GM12878 (cell line): ENCODE measurements around the gene TMEM132D. TPM values are rescaled to one million over a fixed set of nuclear protein-coding genes. Genes with fewer than 3 reads are reported as not detected.

Source experiments
- ATAC-seq: fragments of 200-7000 bp; cut with Tn5 transposase; 3 replicates; pipeline ENCODE4 v1.9.1; 2020; ENCODE audit warnings: mild to moderate bottlenecking, moderate library complexity
- BruUV-seq: library from RNA; stranded (reverse); fragments of 400-500 nt; replicated peaks from 2 replicates; lab custom pipeline; 2021; lab: Mats Ljungman, UMichigan
- CTCF ChIA-PET: fragments of 300-600 bp; sonication (Branson Sonifier 250); formaldehyde crosslinking; extraction: SDS; loops from one replicate; lab custom pipeline; 2021; ENCODE audit warnings: inconsistent platforms; lab: Yijun Ruan, JAX
- POLR2A ChIA-PET: fragments of 350-600 bp; formaldehyde crosslinking; extraction: SDS; loops from one replicate; lab custom pipeline; 2021; ENCODE audit warnings: inconsistent platforms; lab: Charles Lee
- RAD21 ChIA-PET: fragments of 300-600 bp; sonication (Branson Sonifier 250); formaldehyde crosslinking; loops from one replicate; lab custom pipeline; 2023; ENCODE audit warnings: antibody characterized with exemption; ENCODE audit not compliant: unreplicated experiment; lab: Charles Lee
- SMC1A ChIA-PET: fragments of 300-600 bp; sonication (Branson Sonifier 250); formaldehyde crosslinking; loops from one replicate; lab custom pipeline; 2023; ENCODE audit not compliant: unreplicated experiment, uncharacterized antibody; lab: Charles Lee
- DNase-seq: peaks from one replicate; pipeline ENCODE4 v3.0.0-alpha.2; 2011; ENCODE audit warnings: low read depth, low spot score
- FAIRE-seq: peaks from 3 replicates; lab custom pipeline; 2011; peaks lifted over from hg19 to GRCh38; lab: Jason Lieb, UNC
- H2AFZ ChIP-seq: 2 replicates; pipeline ENCODE4 v1.6.0; 2011; ENCODE audit warnings: low read depth, low read length, control low read depth; ENCODE audit not compliant: control insufficient read depth
- H3K27ac ChIP-seq: 2 replicates; pipeline ENCODE4 v1.5.1; 2011; ENCODE audit warnings: control low read depth; ENCODE audit not compliant: control insufficient read depth, insufficient read depth
- H3K27me3 ChIP-seq, 2 experiments: replicated peaks in 1 of 2; 2 replicates each; pipeline versions ENCODE4 v1.6.0 to v1.6.1; 2011; ENCODE audit warnings: low read length in 1 of 2; ENCODE audit not compliant: control insufficient read depth in 2 of 2, insufficient read depth in 2 of 2
- H3K36me3 ChIP-seq, 2 experiments: 2 replicates each; pipeline ENCODE4 v1.5.1; 2011; ENCODE audit warnings: low read length in 1 of 2; ENCODE audit not compliant: control insufficient read depth in 2 of 2, insufficient read depth in 2 of 2
- H3K4me1 ChIP-seq: 2 replicates; pipeline ENCODE4 v1.6.1; 2011; ENCODE audit warnings: mild to moderate bottlenecking, low read length, moderate library complexity, mixed read lengths; ENCODE audit not compliant: control insufficient read depth, insufficient read depth
- H3K4me2 ChIP-seq: 2 replicates; pipeline ENCODE4 v1.6.0; 2011; ENCODE audit warnings: control low read depth; ENCODE audit not compliant: control insufficient read depth, insufficient read depth
- H3K4me3 ChIP-seq: fragments of 200-600 bp; sonication (generic); 2 replicates; pipeline ENCODE4 v1.5.1; 2016
- H3K79me2 ChIP-seq: 2 replicates; pipeline ENCODE4 v1.6.0; 2011; ENCODE audit warnings: low read length; ENCODE audit not compliant: control insufficient read depth, insufficient read depth
- H3K9ac ChIP-seq: 2 replicates; pipeline ENCODE4 v1.8.0; 2011; ENCODE audit warnings: low read length, control low read depth, mixed read lengths; ENCODE audit not compliant: control insufficient read depth, insufficient read depth
- H3K9me3 ChIP-seq: replicated peaks from 3 replicates; pipeline ENCODE4 v1.5.1; 2011; ENCODE audit warnings: mild to moderate bottlenecking, low read length; ENCODE audit not compliant: control insufficient read depth, insufficient read depth
- H4K20me1 ChIP-seq: 2 replicates; pipeline ENCODE4 v1.6.0; 2011; ENCODE audit not compliant: control insufficient read depth, insufficient read depth
- BRCA1 ChIP-seq: IDR thresholded peaks from 2 replicates; pipeline ENCODE4 v1.6.1; 2011; ENCODE audit warnings: low read depth, low read length, improper control_type of control experiment
- CBX3 ChIP-seq: fragments of 200-600 bp; sonication (generic); IDR thresholded peaks from 2 replicates; pipeline ENCODE4 v1.6.1; 2016; ENCODE audit warnings: low read depth, borderline replicate concordance
- EP300 ChIP-seq, 2 experiments: fragments of 150-350 bp in 1 of 2; IDR thresholded peaks; 2 replicates each; pipeline ENCODE4 v1.6.1; 2011 to 2012; ENCODE audit warnings: low read depth in 2 of 2, low read length in 2 of 2, borderline replicate concordance in 1 of 2, improper control_type of control experiment in 1 of 2, inconsistent platforms in 1 of 2; ENCODE audit not compliant: control insufficient read depth in 1 of 2
- FOXK2 ChIP-seq: fragments of 450-650 bp; IDR thresholded peaks from 2 replicates; pipeline ENCODE4 v1.6.1; 2017; ENCODE audit warnings: mild to moderate bottlenecking, moderate library complexity
- KDM1A ChIP-seq: fragments of 200-600 bp; sonication (generic); IDR thresholded peaks from 2 replicates; pipeline ENCODE4 v1.6.1; 2016; ENCODE audit warnings: borderline replicate concordance
- MYB ChIP-seq: fragments of 150-350 bp; IDR thresholded peaks from 2 replicates; pipeline ENCODE4 v1.6.1; 2014; ENCODE audit warnings: mild to moderate bottlenecking, low read depth, low read length, borderline replicate concordance
- POLR2AphosphoS5 ChIP-seq: IDR thresholded peaks from 2 replicates; pipeline ENCODE4 v1.6.1; 2011; ENCODE audit warnings: mild to moderate bottlenecking, low read length, inconsistent platforms
- RAD21 ChIP-seq: IDR thresholded peaks from 2 replicates; pipeline ENCODE4 v1.6.1; 2011; ENCODE audit warnings: mild to moderate bottlenecking, low read depth, low read length, moderate library complexity; ENCODE audit not compliant: insufficient read depth
- SMAD5 ChIP-seq: IDR thresholded peaks from 2 replicates; pipeline ENCODE4 v1.6.1; 2016; ENCODE audit warnings: antibody characterized with exemption, low read depth
- SMARCA5 ChIP-seq: fragments of 450-650 bp; IDR thresholded peaks from 2 replicates; pipeline ENCODE4 v1.6.1; 2017; ENCODE audit warnings: mild to moderate bottlenecking
- SMC3 ChIP-seq: IDR thresholded peaks from 2 replicates; pipeline ENCODE4 v1.6.1; 2011; ENCODE audit warnings: low read length, improper control_type of control experiment, borderline replicate concordance
- SUPT20H ChIP-seq: IDR thresholded peaks from 2 replicates; pipeline ENCODE4 v1.6.1; 2011; ENCODE audit warnings: low read depth, mild to moderate bottlenecking, low read length, moderate library complexity, borderline replicate concordance; ENCODE audit not compliant: control insufficient read depth
- TCF7 ChIP-seq: IDR thresholded peaks from 2 replicates; pipeline ENCODE4 v1.6.1; 2014; ENCODE audit warnings: antibody characterized with exemption, borderline replicate concordance
- YBX1 ChIP-seq: fragments of 450-650 bp; IDR thresholded peaks from 2 replicates; pipeline ENCODE4 v1.6.1; 2016; ENCODE audit warnings: antibody characterized with exemption
- ZBED1 ChIP-seq: IDR thresholded peaks from 2 replicates; pipeline ENCODE4 v1.6.1; 2016; ENCODE audit warnings: borderline replicate concordance
- ZNF217 ChIP-seq: fragments of 450-650 bp; IDR thresholded peaks from 2 replicates; pipeline ENCODE4 v1.6.1; 2017; ENCODE audit warnings: antibody characterized with exemption, mild to moderate bottlenecking
- WGBS: methylation state at CpG from one replicate; pipeline ENCODE4 v1.1.6; 2016; ENCODE audit warnings: low lambda C conversion rate; ENCODE audit not compliant: insufficient replicate concordance, insufficient coverage; ENCODE audit errors: missing lambda C conversion rate; 5-methylcytosine and 5-hydroxymethylcytosine counted together
- in situ Hi-C: fragments of 300-500 bp; cut with MboI; formaldehyde crosslinking; loops from 9 replicates; pipeline ENCODE4 v1.14.3; 2018; ENCODE audit warnings: mixed read lengths
- intact Hi-C: fragments of 100-400 bp; cut with micrococcal nuclease; formaldehyde crosslinking; loops from one replicate; pipeline ENCODE4 v1.14.2; 2022; ENCODE audit not compliant: unreplicated experiment
- polyA plus RNA-seq, 11 experiments: library from polyadenylated mRNA; depleted of rRNA in 4 of 11; unstranded in 6 of 11; stranded (reverse) in 5 of 11; fragments of >200 nt; fragmentation: Nextera tagmentation in 4 of 11; fragmentation: Illumina TruSeq in 1 of 11; extraction: Ambion mirVana in 4 of 11; extraction: Trizol in 1 of 11; gene quantifications; 1 replicate in 1 of 11; 2 replicates in 10 of 11; pipeline versions ENCODE4 v1.2.1 to v1.2.3, GENCODE V29; 2011 to 2016; ENCODE audit warnings: inconsistent platforms in 2 of 11, missing spikeins in 2 of 11, low read depth in 1 of 11
- total RNA-seq, 4 experiments: library from RNA; depleted of rRNA in 3 of 4; stranded (reverse); fragments of >200 nt in 3 of 4; fragmentation: Illumina TruSeq in 1 of 4; extraction: Trizol in 1 of 4; gene quantifications; 2 replicates each; pipeline versions ENCODE4 v1.2.1 to v1.2.3, GENCODE V29; 2013 to 2021
- TF ChIP-seq, protein P1 (sequence below): fragments of 450-650 bp; IDR thresholded peaks from 2 replicates; pipeline ENCODE4 v1.6.1; 2017; ENCODE audit warnings: low read depth, mild to moderate bottlenecking, moderate library complexity
- TF ChIP-seq, protein P2 (sequence below): fragments of 450-650 bp; IDR thresholded peaks from 2 replicates; pipeline ENCODE4 v1.6.1; 2018; ENCODE audit warnings: borderline replicate concordance, mild to moderate bottlenecking; ENCODE audit not compliant: partially characterized antibody
- TF ChIP-seq, protein P3 (sequence below): fragments of 450-650 bp; IDR thresholded peaks from 2 replicates; pipeline ENCODE4 v1.6.1; 2014; ENCODE audit warnings: mild to moderate bottlenecking

TMEM132D gene
- total and polyA plus RNA-seq, 10 of the 15 experiments (the other 5 are each of a cell fraction or from before 2014, with no cell fraction given) = under 0.01 to 0.12 (median 0.02) TPM; not detected in 3

DNA sequence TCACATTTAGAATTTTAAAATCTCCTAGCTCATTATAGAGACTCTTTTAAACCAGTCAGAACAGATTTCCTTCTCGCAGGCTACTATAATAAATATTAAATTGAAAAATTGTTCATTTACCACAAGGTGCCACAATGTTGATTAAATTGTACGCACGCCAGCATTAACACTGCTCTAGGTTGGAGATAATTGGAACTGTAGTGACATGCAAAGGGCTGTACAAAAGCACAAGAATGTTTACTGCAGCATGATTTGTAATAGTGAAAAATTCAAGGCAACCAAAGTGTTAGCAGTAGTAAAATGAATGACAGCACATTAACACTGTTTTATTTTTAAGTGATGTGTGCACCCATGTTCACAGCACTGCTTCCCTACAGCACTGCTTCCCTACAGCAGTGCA is 52.5 kb downstream of the TMEM132D start:
- H3K4me2 ChIP-seq = no peak overlapping the region
- SMC1A ChIA-PET = no interaction called here
- POLR2A ChIA-PET = interaction anchor here (0.6 kb wide), 1 partner anchor 1300 kb away, joined by 10 read pairs; no protein-coding TSS in a partner anchor
- DNase-seq (no peak), FAIRE-seq (no peak), ATAC-seq (no peak)
- in situ Hi-C loops = no loop called here
- no peak overlapping the region for H2AFZ ChIP-seq
- intact Hi-C loops = no loop called here
- H3K4me3 ChIP-seq = no peak overlapping the region
- no peaks in the 10 kb centered on the region for H3K27me3 ChIP-seq
- H3K36me3 ChIP-seq = no peaks in the 10 kb centered on the region
- no peak overlapping the region for H3K9ac ChIP-seq
- no peak overlapping the region for H3K27ac ChIP-seq
- 33% methylated on average over 3 of the region's 3 CpGs for WGBS
- RAD21 ChIA-PET = no interaction called here
- no TSS peak for BruUV-seq
- no peaks in the 10 kb centered on the region for H4K20me1 ChIP-seq
- no peaks in the 10 kb centered on the region for H3K9me3 ChIP-seq
- H3K79me2 ChIP-seq = no peaks in the 10 kb centered on the region
- no peaks in the 10 kb centered on the region for H3K4me1 ChIP-seq
- CTCF ChIA-PET = no interaction called here
- no peak for TF ChIP-seq ZNF217
- TF ChIP-seq POLR2AphosphoS5 = no peak
- TF ChIP-seq RAD21 = no peak
- TF ChIP-seq, protein P1, sequence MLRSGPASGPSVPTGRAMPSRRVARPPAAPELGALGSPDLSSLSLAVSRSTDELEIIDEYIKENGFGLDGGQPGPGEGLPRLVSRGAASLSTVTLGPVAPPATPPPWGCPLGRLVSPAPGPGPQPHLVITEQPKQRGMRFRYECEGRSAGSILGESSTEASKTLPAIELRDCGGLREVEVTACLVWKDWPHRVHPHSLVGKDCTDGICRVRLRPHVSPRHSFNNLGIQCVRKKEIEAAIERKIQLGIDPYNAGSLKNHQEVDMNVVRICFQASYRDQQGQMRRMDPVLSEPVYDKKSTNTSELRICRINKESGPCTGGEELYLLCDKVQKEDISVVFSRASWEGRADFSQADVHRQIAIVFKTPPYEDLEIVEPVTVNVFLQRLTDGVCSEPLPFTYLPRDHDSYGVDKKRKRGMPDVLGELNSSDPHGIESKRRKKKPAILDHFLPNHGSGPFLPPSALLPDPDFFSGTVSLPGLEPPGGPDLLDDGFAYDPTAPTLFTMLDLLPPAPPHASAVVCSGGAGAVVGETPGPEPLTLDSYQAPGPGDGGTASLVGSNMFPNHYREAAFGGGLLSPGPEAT = no peak
- TF ChIP-seq, protein P2, sequence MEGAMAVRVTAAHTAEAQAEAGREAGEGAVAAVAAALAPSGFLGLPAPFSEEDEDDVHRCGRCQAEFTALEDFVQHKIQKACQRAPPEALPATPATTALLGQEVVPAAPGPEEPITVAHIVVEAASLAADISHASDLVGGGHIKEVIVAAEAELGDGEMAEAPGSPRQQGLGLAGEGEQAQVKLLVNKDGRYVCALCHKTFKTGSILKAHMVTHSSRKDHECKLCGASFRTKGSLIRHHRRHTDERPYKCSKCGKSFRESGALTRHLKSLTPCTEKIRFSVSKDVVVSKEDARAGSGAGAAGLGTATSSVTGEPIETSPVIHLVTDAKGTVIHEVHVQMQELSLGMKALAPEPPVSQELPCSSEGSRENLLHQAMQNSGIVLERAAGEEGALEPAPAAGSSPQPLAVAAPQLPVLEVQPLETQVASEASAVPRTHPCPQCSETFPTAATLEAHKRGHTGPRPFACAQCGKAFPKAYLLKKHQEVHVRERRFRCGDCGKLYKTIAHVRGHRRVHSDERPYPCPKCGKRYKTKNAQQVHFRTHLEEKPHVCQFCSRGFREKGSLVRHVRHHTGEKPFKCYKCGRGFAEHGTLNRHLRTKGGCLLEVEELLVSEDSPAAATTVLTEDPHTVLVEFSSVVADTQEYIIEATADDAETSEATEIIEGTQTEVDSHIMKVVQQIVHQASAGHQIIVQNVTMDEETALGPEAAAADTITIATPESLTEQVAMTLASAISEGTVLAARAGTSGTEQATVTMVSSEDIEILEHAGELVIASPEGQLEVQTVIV = no peak
- TF ChIP-seq MYB = no peak
- no peak for TF ChIP-seq SMC3
- TF ChIP-seq EP300 (IDR thresholded peaks at IDR 0.05; ENCODE audit: borderline replicate concordance in 1 of 2, control insufficient read depth in 1 of 2, low read depth in 2 of 2, low read length in 2 of 2) = no peak
- no peak for TF ChIP-seq SMAD5
- TF ChIP-seq TCF7 = no peak
- no peak for TF ChIP-seq YBX1
- TF ChIP-seq, protein P3, sequence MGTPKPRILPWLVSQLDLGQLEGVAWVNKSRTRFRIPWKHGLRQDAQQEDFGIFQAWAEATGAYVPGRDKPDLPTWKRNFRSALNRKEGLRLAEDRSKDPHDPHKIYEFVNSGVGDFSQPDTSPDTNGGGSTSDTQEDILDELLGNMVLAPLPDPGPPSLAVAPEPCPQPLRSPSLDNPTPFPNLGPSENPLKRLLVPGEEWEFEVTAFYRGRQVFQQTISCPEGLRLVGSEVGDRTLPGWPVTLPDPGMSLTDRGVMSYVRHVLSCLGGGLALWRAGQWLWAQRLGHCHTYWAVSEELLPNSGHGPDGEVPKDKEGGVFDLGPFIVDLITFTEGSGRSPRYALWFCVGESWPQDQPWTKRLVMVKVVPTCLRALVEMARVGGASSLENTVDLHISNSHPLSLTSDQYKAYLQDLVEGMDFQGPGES = no peak
- TF ChIP-seq CBX3 = no peak
- TF ChIP-seq KDM1A = no peak
- TF ChIP-seq ZBED1 = no peak
- no peak for TF ChIP-seq SMARCA5
- TF ChIP-seq BRCA1 = no peak
- no peak for TF ChIP-seq SUPT20H
- TF ChIP-seq FOXK2 = no peak
